GM18499 (cell line): ENCODE results near the gene TSR3.

ENCODE experiments used
- ATAC-seq: cut with Tn5 transposase; IDR thresholded peaks from one replicate; pipeline ENCODE4 v1.9.1; 2021; ENCODE audit warnings: moderate number of reproducible peaks; ENCODE audit not compliant: insufficient read depth, unreplicated experiment

TSR3 gene

DNA sequence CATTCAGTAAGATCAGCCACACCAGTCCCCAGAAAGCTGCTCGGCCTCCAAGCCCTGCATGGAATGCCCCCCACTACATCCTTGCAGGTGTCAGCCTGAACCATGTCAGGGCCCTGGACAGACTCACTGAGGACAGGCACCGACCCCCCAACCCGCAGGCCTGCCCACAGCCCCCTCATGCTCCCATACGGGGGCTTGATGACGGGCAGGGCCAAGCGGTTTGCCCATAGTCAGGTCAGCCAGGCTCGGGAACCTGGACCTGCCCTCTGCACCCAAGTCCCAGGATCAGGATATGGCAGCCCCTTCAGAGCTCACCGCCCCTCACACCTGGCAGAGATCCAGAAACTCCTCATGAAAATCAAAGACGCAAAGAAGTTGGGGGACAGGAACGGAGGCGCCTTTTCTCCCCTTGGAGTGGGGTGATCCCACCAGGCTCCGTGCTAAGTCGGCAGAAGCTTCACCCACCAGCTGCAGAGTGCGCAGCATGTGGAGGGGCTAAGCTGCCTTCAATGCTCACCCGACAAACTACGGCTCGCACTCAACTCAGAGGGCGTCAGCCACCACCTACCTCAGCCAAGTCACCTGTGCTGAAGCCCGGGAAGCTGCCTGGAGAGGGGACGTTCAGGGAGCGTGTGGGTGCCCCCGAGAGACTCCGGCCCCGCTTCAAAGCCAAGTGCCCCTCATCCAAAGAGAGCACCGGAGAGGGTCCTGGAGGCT lies 26.6 kb upstream of the TSR3 start:
- ATAC-seq: no peak

DNA sequence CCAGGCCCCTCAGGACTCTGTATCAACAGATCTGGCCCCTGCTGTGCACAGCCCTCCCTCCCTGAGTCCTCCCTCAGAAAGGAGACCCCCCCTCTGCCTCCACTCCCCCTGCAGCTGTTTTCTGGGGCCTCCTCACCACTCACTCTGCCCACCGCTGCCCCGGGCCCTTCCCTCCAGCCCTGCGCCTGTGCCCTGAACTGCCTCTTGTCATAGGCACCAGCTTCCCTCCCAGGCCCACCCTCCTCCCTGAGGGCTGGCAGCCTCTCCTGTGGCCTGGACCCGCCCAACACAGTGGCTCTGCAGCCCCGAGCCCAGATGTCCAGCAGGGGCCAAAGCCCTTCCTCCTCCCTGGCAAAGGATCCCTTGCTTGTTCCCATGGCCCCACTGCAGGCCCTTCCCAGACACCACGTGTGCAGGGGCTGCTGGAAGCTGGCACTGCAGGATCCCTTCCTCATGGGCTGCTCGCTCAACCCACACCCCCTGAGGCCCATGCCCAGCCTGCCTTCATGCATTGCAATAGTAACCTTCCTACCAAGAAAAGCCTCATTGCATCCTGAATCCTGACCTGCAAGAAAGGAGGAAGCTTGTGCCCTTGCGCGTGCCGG lies 25.8 kb upstream of the TSR3 start:
- ATAC-seq: no peak

DNA sequence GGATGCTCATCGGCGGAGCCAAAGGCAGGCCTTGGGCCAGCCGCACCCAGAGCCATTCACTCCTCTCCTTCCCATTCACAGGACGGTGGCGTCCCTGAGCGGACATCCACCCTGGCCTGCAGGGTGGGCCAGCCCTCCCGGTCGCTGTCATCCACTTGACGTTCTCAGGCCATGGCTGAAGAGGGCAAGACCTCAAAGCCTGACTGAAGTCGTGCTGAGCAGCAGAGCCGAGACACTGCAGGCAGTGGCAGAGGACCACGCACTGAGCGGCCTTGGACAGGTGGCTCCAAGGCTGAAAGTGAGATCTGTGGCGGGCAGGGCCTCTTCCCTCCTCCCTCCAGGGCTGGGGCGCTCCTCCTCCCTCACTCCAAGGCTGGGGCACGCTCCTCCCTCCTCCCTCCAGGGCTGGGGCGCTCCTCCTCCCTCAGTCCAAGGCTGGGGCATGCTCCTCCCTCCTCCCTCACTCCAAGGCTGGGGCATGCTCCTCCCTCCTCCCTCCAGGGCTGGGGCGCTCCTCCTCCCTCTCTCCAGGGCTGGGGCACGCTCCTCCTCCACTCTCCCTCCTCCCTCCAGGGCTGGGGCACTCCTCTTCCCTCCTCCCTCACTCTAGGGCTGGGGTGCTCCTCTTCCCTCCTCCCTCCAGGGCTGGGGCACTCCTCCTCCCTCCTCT lies 24.2 kb upstream of the TSR3 start:
- ATAC-seq: no peak

GRCh38 chr16:1375298-1375640 lies 23.6 kb upstream of the TSR3 start:
- no peak for ATAC-seq

- ATAC-seq: no peak
Measured at GRCh38 chr16:1374418-1375297, 23.0 kb upstream of the TSR3 start.

GRCh38 chr16:1372292-1372950 lies 20.7 kb upstream of the TSR3 start:
- no peak for ATAC-seq

DNA sequence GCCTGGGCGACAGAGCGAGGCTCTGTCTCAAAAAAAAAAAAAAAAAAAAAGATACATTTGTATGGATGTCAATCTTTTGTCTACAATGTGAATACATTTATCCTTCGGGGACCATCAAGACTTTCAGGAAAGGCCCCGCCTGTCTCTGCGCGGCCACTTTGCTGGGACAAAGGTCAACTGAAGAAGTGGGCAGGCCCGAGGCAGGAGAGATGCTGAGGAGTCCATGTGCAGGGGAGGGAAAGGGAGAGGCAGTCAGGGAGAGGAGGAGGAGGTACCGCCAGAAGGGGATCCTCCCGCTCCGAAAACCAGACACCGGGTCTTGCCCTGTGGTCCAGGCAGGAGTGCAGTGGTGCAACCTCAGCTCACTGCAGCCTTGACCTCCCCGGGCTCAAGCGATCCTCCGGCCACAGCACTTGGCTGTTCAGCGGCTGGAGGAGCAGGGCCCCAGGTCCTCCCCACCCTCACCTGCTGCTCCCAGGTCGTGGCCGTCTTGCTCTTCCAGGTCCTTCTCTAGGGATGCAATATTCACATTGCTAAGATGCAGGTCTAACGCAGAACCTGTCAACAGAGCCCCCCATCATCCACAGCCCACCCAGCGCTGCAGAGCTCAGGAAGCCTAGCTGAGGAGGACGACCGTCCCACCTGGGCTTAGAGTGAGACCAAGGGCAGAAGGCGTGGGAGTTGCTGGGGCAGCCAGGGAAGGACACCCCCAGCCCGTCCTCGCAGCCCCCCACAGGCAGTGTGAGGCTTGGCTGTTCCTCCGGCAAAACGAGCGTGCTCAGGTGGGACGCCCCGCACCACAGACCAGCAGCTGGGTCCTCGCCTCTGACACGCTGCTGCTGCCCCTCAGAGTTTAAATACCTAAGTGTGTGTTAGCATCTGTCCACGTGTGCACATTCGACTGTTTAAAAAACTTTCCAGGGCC lies 19.6 kb upstream of the TSR3 start:
- ATAC-seq: no peak

DNA sequence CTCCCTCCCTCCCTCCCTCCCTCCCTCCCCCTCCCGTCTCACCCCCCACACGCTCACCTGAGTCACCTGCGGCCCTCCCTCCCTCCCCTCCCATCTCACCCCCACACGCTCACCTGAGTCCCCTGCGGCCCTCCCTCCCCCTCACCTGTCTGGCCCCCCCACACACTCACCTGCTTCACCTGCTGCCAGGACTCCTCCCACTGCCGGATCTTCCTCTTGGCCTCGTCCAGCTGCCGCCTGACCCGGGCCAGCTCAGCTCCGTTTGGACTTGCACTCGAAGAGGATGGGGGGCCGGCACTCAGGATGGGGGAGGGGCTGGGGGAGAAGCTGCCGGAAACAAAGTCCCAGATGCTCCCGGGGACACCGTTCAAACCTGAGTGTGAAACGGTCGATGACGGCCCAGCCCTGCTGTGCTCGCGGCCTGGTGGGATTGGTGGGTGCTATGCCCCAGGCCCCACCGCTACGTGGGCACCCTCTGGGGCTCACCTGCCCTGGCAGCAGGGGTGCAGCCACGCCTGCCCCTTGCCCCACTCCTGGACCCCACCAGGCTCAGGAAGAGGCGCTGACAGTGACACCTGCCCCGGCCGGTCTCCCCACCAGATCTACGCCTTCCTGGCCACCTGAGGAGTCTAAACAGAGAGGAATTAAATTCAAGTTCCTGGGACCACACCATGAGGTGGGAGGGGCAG lies 16.0 kb upstream of the TSR3 start:
- ATAC-seq: no peak

DNA sequence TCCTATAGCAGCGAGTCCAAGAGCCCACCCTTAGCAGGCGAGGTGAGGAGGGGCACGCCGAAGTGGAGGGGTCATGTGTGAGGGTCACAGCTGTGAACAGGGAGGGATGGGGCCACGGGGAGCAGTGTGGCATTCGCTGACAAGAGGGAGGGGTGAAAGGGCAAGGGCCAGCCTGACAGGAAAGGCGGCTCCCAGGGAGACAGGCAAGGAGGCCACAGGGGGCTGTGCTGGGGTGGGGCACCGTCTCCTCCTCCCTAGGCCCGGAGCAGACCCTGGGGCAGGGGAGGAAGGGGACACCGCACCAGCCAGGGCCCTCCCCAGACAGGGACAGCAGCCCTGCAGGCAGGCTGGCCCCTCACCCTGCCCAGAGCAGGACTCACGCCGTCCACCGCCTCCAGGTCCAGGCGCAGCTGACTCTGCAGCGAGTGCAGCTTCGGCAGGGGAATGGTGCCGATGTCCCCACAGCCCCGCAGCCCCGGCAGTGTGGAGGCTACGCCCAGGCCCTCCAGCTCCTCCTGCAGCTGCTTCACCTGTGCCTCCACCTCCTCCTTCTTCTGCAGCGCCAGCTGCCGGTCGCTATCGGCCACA lies 15.1 kb upstream of the TSR3 start:
- ATAC-seq: no peak

- no peak for ATAC-seq
Measured at GRCh38 chr16:1366060-1366711, 14.5 kb upstream of the TSR3 start.

DNA sequence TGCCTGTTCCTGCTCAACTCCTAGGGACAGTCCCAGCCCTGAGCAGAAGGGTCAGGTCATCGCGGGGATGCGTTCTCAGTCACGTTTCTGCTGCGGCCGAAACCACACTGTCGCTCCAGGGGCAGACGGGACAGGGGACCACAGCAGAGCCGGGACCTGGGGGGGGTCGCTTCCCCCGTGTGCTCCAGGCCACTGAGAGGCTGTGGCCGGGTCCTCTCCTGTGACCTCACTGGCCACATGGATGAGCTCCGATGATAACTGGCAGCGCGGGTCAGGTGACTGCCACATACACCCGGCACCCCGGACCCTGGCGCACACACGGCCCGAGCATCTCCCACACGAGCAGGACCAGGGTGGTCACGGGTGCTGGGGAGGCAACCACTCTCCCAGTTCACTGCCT lies 12.8 kb upstream of the TSR3 start:
- no peak for ATAC-seq

DNA sequence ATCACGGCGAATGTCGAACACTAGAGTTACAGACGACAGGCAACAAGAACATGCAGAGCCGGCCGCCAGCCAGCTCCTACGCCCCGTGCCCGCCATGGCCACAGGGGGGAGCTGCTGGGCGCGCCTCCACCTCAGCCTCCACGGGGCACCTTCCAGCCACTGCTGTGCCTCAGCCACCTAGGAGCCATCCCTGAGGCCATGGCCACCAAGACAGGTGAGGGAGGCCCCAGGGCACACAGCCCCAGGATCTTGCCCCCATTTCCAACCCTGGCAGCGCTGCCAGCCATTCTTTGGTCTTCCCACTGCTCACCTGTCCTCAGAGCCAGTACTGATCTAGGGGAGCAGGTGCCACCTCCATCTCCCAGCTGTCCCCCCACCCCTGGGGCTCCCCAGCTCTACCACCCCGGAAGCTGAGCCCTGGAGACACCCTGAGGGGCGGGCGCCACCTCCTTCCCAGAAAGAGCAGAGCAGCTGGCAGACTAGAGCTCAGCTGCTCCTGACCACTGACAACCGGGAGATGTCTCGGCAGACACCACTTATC lies 11.9 kb upstream of the TSR3 start:
- ATAC-seq: no peak

- ATAC-seq: no peak
Measured at GRCh38 chr16:1362807-1363206, 11.1 kb upstream of the TSR3 start.

DNA sequence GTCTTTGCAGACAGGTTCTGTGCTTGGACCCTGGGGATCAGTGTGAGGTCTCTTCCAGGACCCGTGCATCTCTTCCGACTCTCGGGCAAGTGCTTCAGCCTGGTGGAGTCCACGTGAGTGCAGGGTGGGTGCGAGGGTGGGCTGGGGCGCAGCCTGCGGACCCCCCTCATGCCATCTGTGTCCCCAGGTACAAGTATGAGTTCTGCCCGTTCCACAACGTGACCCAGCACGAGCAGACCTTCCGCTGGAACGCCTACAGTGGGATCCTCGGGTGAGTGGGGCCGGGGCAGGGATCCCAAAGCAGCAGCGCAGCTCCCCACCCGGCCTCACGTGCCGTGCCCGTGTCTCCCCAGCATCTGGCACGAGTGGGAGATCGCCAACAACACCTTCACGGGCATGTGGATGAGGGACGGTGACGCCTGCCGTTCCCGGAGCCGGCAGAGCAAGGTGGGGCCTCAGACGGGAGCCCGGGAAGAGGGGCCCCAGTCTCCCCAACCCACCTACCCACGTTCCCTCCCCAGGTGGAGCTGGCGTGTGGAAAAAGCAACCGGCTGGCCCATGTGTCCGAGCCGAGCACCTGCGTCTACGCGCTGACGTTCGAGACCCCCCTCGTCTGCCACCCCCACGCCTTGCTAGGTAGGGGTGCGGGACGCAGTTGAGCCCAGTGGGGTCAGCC lies 10.1 kb upstream of the TSR3 start:
- ATAC-seq: no peak

GRCh38 chr16:1357906-1358566 lies 6.4 kb upstream of the TSR3 start:
- no peak for ATAC-seq

- ATAC-seq: no peak
Measured at GRCh38 chr16:1356061-1356900, 4.6 kb upstream of the TSR3 start.
